C4-2B (cell line): ENCODE measurements around the gene KPNA1.

Experiments used
- H3K27ac ChIP-seq: fragments of 450-650 bp; 2 replicates; pipeline ENCODE4 v1.5.1; 2017
- ZFX ChIP-seq: fragments of 450-650 bp; IDR thresholded peaks from 2 replicates; pipeline ENCODE4 v1.6.1; 2017
- TF ChIP-seq, protein P1 (sequence below): fragments of 450-650 bp; conservative IDR thresholded peaks from 2 replicates; pipeline ENCODE4 v1.5.1; 2017; ENCODE audit warnings: mild to moderate bottlenecking

The KPNA1 gene

DNA sequence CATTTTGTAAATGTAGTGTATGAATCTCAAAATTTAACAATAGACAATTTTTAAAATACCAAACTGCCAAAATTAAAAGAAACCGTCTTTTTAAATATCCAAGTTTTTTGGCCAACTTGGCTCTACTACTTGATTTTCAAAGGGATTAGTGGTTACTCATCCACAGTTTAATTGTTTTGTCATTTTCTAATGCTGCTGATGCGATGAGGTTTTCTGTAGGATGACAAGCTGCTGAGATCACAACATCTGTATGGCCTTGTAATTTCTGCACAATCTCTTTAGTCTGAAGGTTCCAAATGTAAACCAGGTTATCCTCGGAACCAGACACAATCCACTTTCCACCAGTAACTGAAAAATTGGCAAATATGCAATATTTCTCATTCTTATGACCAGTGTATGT lies 100.3 kb downstream of the KPNA1 start:
- TF ChIP-seq ZFX: no peak
- TF ChIP-seq, protein P1, sequence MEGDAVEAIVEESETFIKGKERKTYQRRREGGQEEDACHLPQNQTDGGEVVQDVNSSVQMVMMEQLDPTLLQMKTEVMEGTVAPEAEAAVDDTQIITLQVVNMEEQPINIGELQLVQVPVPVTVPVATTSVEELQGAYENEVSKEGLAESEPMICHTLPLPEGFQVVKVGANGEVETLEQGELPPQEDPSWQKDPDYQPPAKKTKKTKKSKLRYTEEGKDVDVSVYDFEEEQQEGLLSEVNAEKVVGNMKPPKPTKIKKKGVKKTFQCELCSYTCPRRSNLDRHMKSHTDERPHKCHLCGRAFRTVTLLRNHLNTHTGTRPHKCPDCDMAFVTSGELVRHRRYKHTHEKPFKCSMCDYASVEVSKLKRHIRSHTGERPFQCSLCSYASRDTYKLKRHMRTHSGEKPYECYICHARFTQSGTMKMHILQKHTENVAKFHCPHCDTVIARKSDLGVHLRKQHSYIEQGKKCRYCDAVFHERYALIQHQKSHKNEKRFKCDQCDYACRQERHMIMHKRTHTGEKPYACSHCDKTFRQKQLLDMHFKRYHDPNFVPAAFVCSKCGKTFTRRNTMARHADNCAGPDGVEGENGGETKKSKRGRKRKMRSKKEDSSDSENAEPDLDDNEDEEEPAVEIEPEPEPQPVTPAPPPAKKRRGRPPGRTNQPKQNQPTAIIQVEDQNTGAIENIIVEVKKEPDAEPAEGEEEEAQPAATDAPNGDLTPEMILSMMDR: no peak
- H3K27ac ChIP-seq: no peak overlapping the region

DNA sequence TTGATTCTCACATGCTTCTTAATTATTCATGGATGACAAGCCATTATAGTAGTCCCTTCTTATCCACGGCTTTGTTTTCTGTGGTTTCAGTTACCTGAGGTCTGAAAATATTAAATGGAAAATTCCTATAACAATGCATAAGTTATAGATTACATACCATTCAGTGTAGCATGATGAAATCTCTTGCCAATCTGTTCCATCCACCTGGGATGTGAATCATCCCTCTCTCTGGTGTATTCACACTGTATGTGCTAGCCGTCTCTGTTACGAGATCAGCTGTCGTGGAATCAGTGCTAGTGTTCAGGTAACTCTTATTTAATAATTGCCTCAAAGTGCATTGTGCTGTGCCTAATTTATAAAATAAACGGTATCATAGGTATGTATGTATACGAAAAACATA lies 104.1 kb downstream of the KPNA1 start:
- H3K27ac ChIP-seq: no peak overlapping the region
- TF ChIP-seq, protein P1: no peak
- TF ChIP-seq ZFX: no peak

- no peak overlapping the region for H3K27ac ChIP-seq
- TF ChIP-seq ZFX: no peak
Observed at GRCh38 chr3:122410111-122410510, 104.6 kb downstream of the KPNA1 start.

DNA sequence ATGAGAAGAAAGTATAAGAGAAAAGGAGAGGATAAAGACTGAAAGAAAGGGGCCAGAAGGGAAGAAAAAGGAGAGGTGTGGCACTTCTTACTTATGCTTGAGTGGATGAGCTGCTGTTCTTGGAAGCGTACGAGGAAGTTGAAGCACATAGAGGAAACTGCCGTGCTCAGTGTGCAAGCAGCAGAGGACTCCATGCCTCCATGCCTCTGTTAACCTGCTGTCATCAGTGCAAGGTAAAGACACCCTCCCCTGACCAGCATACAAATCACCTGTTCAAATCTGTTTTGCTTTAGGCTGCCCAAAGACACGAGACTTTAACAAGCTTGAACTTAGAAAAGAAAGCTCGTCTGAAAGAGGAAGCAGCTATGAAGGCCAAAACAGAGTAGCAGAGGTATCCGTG lies 105.3 kb downstream of the KPNA1 start:
- H3K27ac ChIP-seq: no peak overlapping the region
- TF ChIP-seq, protein P1: no peak
- TF ChIP-seq ZFX: no peak

DNA sequence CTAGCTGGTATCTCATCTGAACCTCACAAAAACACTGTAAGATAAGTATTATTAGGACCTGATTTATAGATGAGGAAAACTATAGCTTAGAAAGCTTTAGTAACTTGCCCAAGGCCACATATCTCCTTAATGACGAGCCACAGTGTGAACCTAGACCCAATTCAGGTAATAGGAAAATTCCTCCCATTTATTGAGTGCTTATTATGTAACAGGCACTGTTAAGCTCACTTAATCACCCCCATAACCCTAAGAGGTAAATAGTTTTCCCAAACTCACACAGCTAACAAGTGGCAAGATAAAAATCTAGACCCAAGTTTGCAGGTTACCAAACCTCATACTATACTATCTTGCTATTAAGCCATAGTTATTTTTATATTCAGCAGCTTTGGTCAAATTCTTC lies 106.8 kb downstream of the KPNA1 start:
- no peak for TF ChIP-seq ZFX
- TF ChIP-seq, protein P1: no peak
- no peak overlapping the region for H3K27ac ChIP-seq

DNA sequence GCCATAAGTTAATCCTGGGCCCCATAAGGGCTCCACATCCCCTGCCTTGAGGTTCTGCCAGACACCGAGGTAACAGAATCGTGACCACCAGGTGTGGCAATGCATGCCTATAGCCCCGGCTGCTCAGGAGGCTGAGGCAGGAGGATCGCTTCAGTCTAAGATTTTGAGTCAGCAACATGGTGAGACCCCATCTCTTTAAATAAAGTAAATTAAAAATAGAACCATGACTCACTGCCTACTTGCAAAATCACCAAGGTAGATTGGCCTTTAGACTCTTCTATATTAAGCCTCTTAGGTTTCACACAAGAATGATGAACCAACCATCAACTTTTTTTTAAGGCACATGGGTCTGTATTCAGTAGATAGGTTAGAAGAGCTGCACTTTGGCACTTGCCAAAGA lies 108.5 kb downstream of the KPNA1 start:
- TF ChIP-seq, protein P1: no peak
- TF ChIP-seq ZFX: no peak
- H3K27ac ChIP-seq: no peak overlapping the region

DNA sequence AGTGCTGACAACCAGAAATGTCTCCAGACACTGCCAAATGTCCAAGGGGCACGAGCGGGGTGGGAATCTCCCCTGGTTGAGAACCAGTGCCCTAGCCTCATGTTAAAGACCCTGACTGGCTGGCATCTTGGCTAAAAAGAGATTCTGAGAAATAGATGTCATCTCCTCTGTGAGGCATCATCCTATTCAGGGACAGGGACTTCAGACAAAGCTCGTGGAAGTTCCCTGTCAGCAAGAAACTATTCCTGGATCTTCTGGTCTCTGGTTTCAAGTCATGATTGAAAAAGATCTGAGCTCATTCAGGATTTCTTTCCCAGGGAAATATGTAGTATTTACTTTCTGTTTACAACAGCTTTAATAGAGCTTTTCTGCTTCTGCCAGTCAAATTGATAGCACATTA lies 109.7 kb downstream of the KPNA1 start:
- H3K27ac ChIP-seq: no peak overlapping the region
- TF ChIP-seq ZFX: no peak
- TF ChIP-seq, protein P1: no peak

DNA sequence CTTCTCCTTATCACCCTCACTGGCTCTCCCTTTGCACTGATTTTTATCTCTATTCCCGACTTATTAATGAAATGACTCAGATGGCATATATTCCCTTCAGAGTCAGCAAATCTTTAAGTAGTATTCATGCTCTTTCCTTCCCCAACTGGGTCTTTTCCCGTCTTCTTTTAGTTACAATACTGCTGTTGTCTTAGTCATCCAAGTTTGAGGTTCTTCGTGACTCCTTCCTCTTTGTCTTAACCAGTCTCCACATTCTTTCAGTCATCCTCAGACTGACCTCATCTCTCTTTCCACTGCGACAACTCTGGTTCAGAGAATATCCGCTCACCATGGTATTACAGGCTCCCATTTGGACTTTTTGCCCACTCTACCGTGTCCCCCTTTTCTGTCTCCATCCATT lies 111.2 kb downstream of the KPNA1 start:
- no peak overlapping the region for H3K27ac ChIP-seq
- TF ChIP-seq, protein P1: no peak
- TF ChIP-seq ZFX: no peak
